GM23248 (cell line): Measurements from ENCODE around the gene LINC00237.

Experiments used
- EZH2 ChIP-seq: fragments of 200-600 bp; sonication (generic); IDR thresholded peaks from 2 replicates; pipeline ENCODE4 v1.6.1; 2018; ENCODE audit warnings: antibody characterized with exemption, mild to moderate bottlenecking; ENCODE audit not compliant: insufficient read depth, poor library complexity, severe bottlenecking
- EZH2phosphoT487 ChIP-seq: fragments of 200-600 bp; sonication (generic); IDR thresholded peaks from 2 replicates; pipeline ENCODE4 v1.6.1; 2018; ENCODE audit warnings: antibody characterized with exemption, moderate library complexity, mild to moderate bottlenecking, low read depth; ENCODE audit not compliant: insufficient read depth

DNA sequence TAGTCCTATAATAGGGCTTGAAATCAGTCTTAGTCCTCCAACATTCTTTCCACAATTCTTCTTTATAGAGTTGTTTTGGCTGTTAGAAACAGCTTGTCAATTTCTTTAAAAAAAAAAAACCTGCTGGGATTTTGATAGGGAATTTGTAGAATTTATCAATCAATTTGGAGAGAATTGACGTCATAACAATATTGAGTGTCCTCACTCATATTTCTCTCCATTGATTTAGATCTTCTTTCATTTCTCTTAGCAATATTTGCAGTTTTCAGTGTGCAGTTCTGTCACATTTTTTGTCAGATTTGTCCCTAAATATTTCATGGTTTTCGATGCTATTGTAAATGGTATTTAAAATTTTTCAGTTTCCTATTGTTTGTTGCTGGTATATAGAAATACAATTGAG lies 5.3 kb upstream of the LINC00237 start:
- TF ChIP-seq EZH2 (no peak), EZH2phosphoT487 (no peak)
